ENCODE data around the gene OSBPL2. TPM values are rescaled to one million over a fixed set of nuclear protein-coding genes. Genes with fewer than 3 reads are reported as not detected.

OSBPL2 gene
- total RNA-seq, 4 donors from 2014 or later: 46.9 to 60.8 (median 50.8) TPM

DNA sequence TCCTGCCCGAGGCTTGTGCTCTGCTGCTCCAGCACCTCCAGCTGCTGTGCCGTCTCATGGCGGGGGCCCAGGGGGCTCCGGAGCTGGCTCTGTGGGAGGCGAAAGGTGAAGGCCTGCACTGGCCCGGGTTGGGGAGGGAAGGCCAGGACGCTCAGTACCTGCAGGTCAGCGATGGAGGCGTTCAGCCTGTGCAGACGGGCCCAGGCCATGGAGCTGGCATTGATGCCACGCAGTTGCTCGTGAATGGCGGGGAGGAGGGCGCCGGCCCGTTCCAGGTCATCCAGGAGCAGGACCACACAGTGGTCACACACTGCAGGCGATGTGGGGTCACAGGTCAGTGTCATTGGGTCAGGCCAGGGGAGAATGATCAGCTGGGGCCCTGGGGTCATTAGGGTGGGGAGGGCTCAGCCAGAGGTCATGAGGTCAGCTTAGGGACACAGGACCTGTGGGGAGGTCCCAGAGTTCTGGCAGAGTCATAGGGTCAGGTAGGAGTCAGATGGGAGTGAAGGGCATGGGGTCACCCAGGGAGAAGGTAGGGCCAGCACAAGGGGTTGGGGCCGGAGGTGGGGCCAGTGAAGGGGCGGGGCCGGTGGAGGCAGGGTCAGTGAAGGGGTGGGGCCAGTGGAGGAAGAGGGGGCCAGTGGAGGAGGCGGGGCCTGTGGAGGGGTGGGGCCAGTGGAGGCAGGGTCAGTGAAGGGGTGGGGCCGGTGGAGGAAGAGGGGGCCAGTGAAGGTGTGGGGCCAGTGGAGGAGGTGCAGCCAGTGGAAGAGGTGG lies 82.4 kb downstream of the OSBPL2 start:
- H3K36me3 ChIP-seq: peaks cover 60 to 69% of the 10 kb centered on the region in 2 donors
- intact Hi-C loops (cut with DNase I): no loop called here
- H3K27ac ChIP-seq: no peak overlapping the region
- TF ChIP-seq, protein P1, sequence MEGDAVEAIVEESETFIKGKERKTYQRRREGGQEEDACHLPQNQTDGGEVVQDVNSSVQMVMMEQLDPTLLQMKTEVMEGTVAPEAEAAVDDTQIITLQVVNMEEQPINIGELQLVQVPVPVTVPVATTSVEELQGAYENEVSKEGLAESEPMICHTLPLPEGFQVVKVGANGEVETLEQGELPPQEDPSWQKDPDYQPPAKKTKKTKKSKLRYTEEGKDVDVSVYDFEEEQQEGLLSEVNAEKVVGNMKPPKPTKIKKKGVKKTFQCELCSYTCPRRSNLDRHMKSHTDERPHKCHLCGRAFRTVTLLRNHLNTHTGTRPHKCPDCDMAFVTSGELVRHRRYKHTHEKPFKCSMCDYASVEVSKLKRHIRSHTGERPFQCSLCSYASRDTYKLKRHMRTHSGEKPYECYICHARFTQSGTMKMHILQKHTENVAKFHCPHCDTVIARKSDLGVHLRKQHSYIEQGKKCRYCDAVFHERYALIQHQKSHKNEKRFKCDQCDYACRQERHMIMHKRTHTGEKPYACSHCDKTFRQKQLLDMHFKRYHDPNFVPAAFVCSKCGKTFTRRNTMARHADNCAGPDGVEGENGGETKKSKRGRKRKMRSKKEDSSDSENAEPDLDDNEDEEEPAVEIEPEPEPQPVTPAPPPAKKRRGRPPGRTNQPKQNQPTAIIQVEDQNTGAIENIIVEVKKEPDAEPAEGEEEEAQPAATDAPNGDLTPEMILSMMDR (IDR thresholded peaks at IDR 0.05): no peak
- no peak for TF ChIP-seq POLR2A (IDR thresholded peaks at IDR 0.05)
- no peaks in the 10 kb centered on the region for H3K4me1 ChIP-seq
- no peaks in the 10 kb centered on the region for H3K9me3 ChIP-seq
- no peak for DNase-seq
- 94 to 97% methylated on average over 21 to 22 of the region's 22 CpGs for WGBS, 2 donors
- H3K4me3 ChIP-seq (replicated peaks in 1 of 3): no peak overlapping the region
- H3K27me3 ChIP-seq: no peaks in the 10 kb centered on the region

DNA sequence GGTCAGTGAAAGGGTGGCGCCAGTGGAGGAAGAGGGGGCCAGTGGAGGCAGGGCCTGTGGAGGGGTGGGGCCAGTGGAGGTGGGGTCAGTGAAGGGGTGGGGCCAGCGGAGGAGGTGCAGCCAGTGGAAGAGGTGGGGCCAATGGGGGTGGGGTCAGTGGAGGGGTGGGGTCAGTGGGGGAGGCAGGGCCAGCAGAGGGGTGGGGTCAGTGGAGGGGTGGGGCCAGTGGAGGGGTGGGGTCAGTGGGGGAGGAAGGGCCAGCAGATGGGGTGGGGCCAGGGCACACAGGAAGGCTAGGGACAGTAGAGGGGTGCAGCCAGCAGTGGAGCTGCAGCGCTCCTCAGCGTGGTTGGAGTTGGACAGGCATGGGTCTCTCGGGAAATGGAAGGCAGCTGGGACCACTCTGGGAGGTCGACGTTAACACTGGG lies 83.2 kb downstream of the OSBPL2 start:
- Histone ChIP-seq H3K4me1 (no peaks in the 10 kb centered on the region), H3K27ac (no peak overlapping the region), H3K4me3 (replicated peaks in 1 of 3) (no peak overlapping the region), H3K9me3 (no peaks in the 10 kb centered on the region), H3K27me3 (no peaks in the 10 kb centered on the region), H3K36me3 (peaks cover 56 to 68% of the 10 kb centered on the region in 2 donors)
- TF ChIP-seq POLR2A (IDR thresholded peaks at IDR 0.05): no peak
- TF ChIP-seq, protein P1 (IDR thresholded peaks at IDR 0.05): no peak
- DNase-seq: no peak
- intact Hi-C loops (cut with DNase I): no loop called here
- 85 to 91% methylated on average over 7 of the region's 7 CpGs for WGBS, 2 donors

DNA sequence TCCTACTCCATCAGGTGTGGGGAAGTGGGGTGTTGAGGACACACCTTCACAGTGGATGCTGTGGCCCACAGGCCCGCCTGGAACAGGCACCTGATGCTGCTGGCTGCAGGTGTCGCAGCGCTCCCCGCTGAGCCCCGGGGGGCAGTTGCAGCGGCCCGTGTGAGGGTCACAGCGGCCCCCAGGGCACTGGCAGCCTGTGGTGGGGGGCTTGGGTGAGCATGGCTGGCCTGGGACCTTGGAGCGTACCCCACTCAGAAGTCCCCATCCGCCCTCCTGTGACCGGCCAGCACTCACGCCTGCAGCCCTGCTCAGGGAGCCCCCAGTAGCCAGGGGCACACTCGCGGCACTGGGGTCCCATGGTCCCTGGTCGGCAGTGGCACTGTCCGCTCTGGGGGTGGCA lies 83.7 kb downstream of the OSBPL2 start:
- Histone ChIP-seq H3K36me3 (peaks cover 56 to 68% of the 10 kb centered on the region in 2 donors), H3K4me1 (no peaks in the 10 kb centered on the region), H3K9me3 (no peaks in the 10 kb centered on the region), H3K4me3 (replicated peaks in 1 of 3) (no peak overlapping the region), H3K27ac (no peak overlapping the region), H3K27me3 (no peaks in the 10 kb centered on the region)
- DNase-seq: no peak
- 100% methylated on average over 4 of the region's 16 CpGs; no CpG with 5 or more reads in 1 of the 2 donors for WGBS, 2 donors
- intact Hi-C loops (cut with DNase I): no loop called here
- TF ChIP-seq POLR2A (IDR thresholded peaks at IDR 0.05): no peak
- TF ChIP-seq, protein P1 (IDR thresholded peaks at IDR 0.05): no peak

DNA sequence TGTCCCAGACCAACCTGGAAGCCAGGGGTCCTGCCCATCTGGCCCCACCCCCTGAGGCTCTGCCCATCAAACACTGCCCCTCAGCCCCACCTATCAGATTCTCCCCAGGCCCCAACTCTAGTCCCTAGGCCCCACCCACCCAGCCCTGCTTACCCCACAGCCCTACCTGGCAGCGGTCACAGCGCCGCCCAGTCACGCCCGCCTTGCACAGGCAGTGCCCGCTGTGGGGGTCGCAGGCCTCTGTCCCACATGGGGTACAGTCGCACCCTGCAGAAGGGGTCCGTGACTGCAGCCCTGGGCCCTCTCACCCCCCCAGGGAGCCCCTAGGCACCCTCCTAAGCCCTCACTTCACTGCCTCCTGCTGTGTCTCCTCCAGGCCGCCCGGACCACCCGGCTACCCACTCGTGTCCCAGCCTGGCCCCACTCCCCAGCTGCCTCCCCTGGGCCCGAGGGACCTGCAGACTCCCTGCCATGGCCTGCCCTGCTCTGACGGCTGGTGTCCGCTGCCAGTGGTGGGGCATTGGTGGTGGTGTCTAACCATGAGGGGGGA lies 84.2 kb downstream of the OSBPL2 start:
- Histone ChIP-seq H3K9me3 (no peaks in the 10 kb centered on the region), H3K27me3 (no peaks in the 10 kb centered on the region), H3K27ac (no peak overlapping the region), H3K4me1 (no peaks in the 10 kb centered on the region), H3K4me3 (replicated peaks in 1 of 3) (no peak overlapping the region), H3K36me3 (peaks cover 56 to 68% of the 10 kb centered on the region in 2 donors)
- WGBS, 2 donors: 90 to 97% methylated on average over 7 to 14 of the region's 16 CpGs
- no peak for TF ChIP-seq POLR2A (IDR thresholded peaks at IDR 0.05)
- TF ChIP-seq, protein P1 (IDR thresholded peaks at IDR 0.05): no peak
- intact Hi-C loops (cut with DNase I): no loop called here
- no peak for DNase-seq
